Sigmoid colon (tissue), 3 donors: ENCODE measurements around the gene IQGAP1.

Source experiments
- CTCF ChIP-seq, 4 experiments: fragments of 450-650 bp in 3 of 4; fragments of 200-600 bp in 1 of 4; IDR thresholded peaks; one replicate each; pipeline ENCODE4 v1.5.1; 2016 to 2019; ENCODE audit warnings: antibody characterized with exemption in 4 of 4, mild to moderate bottlenecking in 3 of 4, moderate library complexity in 2 of 4
- POLR2A ChIP-seq, 2 donors: fragments of 450-650 bp; IDR thresholded peaks; one replicate each; pipeline ENCODE4 v1.6.1; 2016; ENCODE audit warnings: antibody characterized with exemption in 2 of 2, mild to moderate bottlenecking in 2 of 2, moderate library complexity in 2 of 2

- no peak for TF ChIP-seq CTCF (IDR thresholded peaks at IDR 0.05)
- TF ChIP-seq POLR2A (IDR thresholded peaks at IDR 0.05), result no peak
These were observed 34.0 kb downstream of the IQGAP1 start for GRCh38 chr15:90422043-90422442.
